HEK293 (cell line): ENCODE results near the gene TMEM50B.

Experiments used
- MEIS1 ChIP-seq: sonication (generic); formaldehyde crosslinking; IDR thresholded peaks from 2 replicates; pipeline ENCODE4 v1.8.1; 2022; ENCODE audit warnings: missing genetic modification reagents, mild to moderate bottlenecking, borderline replicate concordance
- MYNN ChIP-seq: fragments of 450-650 bp; formaldehyde crosslinking; IDR thresholded peaks from 2 replicates; pipeline ENCODE4 v1.5.1; 2016; ENCODE audit warnings: missing biosample characterization, missing genetic modification characterization, borderline replicate concordance
- YY2 ChIP-seq: fragments of 450-650 bp; formaldehyde crosslinking; IDR thresholded peaks from 2 replicates; pipeline ENCODE4 v1.5.1; 2016; ENCODE audit warnings: missing biosample characterization, missing genetic modification characterization
- ZBTB48 ChIP-seq: fragments of 450-650 bp; formaldehyde crosslinking; IDR thresholded peaks from 2 replicates; pipeline ENCODE4 v1.5.1; 2016; ENCODE audit warnings: missing biosample characterization, missing genetic modification characterization
- ZIC2 ChIP-seq: fragments of 450-650 bp; formaldehyde crosslinking; IDR thresholded peaks from 2 replicates; pipeline ENCODE4 v1.5.1; 2016; ENCODE audit warnings: missing biosample characterization, missing genetic modification characterization
- ZNF350 ChIP-seq: fragments of 450-650 bp; formaldehyde crosslinking; IDR thresholded peaks from 2 replicates; pipeline ENCODE4 v1.5.0; 2017; ENCODE audit warnings: missing biosample characterization, mild to moderate bottlenecking, missing genetic modification characterization
- ZNF529 ChIP-seq: fragments of 450-650 bp; formaldehyde crosslinking; IDR thresholded peaks from 2 replicates; pipeline ENCODE4 v1.5.1; 2017; ENCODE audit warnings: missing genetic modification characterization, missing biosample characterization; ENCODE audit not compliant: insufficient replicate concordance
- ZNF530 ChIP-seq: fragments of 450-650 bp; formaldehyde crosslinking; IDR thresholded peaks from 2 replicates; pipeline ENCODE4 v1.5.1; 2016; ENCODE audit warnings: low read depth, missing biosample characterization, missing genetic modification characterization
- TF ChIP-seq, protein P1 (sequence below): fragments of 450-650 bp; formaldehyde crosslinking; IDR thresholded peaks from 2 replicates; pipeline ENCODE4 v1.5.1; 2016; ENCODE audit warnings: missing biosample characterization, missing genetic modification characterization, low read depth
- TF ChIP-seq, protein P2 (sequence below): fragments of 450-650 bp; formaldehyde crosslinking; IDR thresholded peaks from 2 replicates; pipeline ENCODE4 v1.5.1; 2016; ENCODE audit warnings: missing biosample characterization, missing genetic modification characterization

DNA sequence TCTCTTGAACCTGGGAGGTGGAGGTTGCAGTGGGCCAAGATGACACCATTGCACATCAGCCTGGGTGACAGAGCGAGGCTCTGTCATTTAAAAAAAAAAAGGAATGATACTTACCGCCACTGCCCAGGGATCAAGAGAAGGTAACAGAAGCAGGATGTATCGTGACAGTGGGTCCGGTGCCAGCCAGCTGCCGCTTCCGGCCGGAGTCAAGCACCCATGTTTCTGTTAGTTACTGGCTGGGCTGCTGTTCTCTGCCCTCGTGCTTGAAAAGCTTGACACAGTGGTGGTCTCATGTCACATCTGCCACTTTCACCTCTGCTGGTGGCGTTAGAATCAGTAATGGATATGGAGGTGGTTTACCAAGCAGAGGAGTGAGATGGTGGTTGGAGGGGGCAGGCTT lies 55.6 kb downstream of the TMEM50B start:
- no peak for TF ChIP-seq MYNN (tag by site-specific recombination)
- TF ChIP-seq, protein P1, sequence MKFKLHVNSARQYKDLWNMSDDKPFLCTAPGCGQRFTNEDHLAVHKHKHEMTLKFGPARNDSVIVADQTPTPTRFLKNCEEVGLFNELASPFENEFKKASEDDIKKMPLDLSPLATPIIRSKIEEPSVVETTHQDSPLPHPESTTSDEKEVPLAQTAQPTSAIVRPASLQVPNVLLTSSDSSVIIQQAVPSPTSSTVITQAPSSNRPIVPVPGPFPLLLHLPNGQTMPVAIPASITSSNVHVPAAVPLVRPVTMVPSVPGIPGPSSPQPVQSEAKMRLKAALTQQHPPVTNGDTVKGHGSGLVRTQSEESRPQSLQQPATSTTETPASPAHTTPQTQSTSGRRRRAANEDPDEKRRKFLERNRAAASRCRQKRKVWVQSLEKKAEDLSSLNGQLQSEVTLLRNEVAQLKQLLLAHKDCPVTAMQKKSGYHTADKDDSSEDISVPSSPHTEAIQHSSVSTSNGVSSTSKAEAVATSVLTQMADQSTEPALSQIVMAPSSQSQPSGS (tag by site-specific recombination) = no peak
- TF ChIP-seq YY2 (tag by site-specific recombination) = no peak
- no peak for TF ChIP-seq ZBTB48
- TF ChIP-seq, protein P2, sequence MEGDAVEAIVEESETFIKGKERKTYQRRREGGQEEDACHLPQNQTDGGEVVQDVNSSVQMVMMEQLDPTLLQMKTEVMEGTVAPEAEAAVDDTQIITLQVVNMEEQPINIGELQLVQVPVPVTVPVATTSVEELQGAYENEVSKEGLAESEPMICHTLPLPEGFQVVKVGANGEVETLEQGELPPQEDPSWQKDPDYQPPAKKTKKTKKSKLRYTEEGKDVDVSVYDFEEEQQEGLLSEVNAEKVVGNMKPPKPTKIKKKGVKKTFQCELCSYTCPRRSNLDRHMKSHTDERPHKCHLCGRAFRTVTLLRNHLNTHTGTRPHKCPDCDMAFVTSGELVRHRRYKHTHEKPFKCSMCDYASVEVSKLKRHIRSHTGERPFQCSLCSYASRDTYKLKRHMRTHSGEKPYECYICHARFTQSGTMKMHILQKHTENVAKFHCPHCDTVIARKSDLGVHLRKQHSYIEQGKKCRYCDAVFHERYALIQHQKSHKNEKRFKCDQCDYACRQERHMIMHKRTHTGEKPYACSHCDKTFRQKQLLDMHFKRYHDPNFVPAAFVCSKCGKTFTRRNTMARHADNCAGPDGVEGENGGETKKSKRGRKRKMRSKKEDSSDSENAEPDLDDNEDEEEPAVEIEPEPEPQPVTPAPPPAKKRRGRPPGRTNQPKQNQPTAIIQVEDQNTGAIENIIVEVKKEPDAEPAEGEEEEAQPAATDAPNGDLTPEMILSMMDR (tag by site-specific recombination) = no peak
- TF ChIP-seq ZIC2 (tag by site-specific recombination) = no peak
- no peak for TF ChIP-seq ZNF530
- no peak for TF ChIP-seq ZNF529
- TF ChIP-seq ZNF350 = no peak
- no peak for TF ChIP-seq MEIS1 (CRISPR knock-in tag)
